Breast epithelium (tissue), 3 donors: ENCODE measurements around the gene CDH5.

ENCODE experiments used
- CTCF ChIP-seq, 3 donors: fragments of 450-650 bp; IDR thresholded peaks; one replicate each; pipeline ENCODE4 v1.5.1; 2016 to 2017; ENCODE audit warnings: antibody characterized with exemption in 3 of 3, mild to moderate bottlenecking in 3 of 3, moderate library complexity in 3 of 3
- POLR2A ChIP-seq: fragments of 450-650 bp; IDR thresholded peaks from one replicate; pipeline ENCODE4 v1.6.1; 2016; ENCODE audit warnings: antibody characterized with exemption, mild to moderate bottlenecking, moderate library complexity
- POLR2AphosphoS5 ChIP-seq, 3 donors: sonication (generic); formaldehyde crosslinking; IDR thresholded peaks; one replicate each; pipeline ENCODE4 v1.6.1; 2017; ENCODE audit warnings: antibody characterized with exemption in 3 of 3

DNA sequence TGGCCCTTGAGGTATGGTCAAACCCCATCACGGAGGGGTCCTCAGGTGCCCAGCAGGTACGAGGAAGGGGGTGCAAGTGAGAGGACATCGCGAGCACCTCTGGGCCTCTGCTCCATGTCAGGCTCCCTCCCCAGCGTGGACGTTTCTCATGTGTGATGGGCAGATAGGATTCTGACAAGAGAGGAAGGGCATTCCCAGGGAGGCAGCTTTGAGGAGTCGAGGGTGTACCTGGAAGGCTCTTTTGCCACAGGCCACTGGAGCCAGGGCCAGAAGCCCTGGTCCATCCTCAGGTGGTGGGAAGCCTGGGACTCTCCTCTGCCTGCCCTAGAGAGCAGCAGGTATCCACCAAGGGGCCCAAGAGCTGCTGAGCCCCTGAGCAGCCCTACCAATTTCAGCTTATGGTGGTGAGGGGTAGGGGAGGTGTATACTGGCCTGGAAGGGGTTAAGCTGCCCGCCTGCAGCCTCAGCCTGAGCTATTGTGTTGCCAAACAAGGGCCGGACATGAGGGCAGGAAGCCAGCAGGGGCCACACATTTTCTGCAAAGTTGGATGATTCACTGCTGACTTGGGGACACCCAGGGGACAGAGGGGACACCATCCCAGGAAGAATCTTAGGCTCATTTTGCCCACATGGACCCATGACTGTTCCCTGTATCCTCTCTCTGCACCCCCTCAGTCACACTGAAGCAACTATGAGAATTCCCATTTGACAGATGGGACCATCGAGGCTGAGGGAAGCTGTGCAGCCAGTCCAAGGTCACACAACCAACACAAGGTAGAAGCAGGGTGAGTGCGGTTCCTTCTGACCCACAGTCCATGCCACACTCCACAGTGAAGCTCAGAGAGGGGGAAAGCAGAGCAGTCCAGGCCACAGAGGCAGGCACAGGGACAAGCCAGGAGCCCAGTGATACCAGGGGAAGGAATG is 1.7 kb downstream of the CDH5 start:
- TF ChIP-seq CTCF (IDR thresholded peaks at IDR 0.05) (no peak), POLR2A (no peak), POLR2AphosphoS5 (IDR thresholded peaks at IDR 0.05) (no peak)
